ENCODE measurements around the gene FEZ2. TPM values are rescaled to one million over a fixed set of nuclear protein-coding genes. Genes with fewer than 3 reads are reported as not detected.

FEZ2 gene
- total and polyA plus RNA-seq, 2 of the 8 experiments (the other 6 are each of a cell fraction or from before 2014, with no cell fraction given), result 7.5 to 16.4 TPM

DNA sequence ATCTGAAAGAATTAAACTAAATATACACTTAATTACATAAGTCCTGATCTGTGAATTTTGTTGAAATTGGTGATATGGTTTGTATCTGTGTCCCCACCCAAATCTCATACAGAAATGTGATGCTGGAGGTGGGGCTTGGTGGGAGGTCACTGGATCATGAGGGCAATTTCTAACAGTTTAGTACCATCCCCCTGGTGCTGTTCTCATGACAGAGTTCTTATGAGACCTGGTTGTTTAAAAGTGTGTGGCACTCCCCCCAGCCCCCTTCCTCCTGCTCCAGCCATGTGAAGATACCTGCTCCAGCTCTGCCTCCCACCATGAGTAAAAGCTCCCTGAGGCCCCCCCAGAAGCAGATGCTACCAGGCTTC lies 18.7 kb downstream of the FEZ2 start:
- no peaks in the 10 kb centered on the region for H3K27me3 ChIP-seq (replicated peaks in 1 of 4; ENCODE audit: control insufficient read depth in 3 of 4, extremely low read depth in 1 of 4, insufficient read depth in 3 of 4, low read length in 3 of 4)
- no peak overlapping the region for H3K23ac ChIP-seq (ENCODE audit: insufficient read length)
- H3K23me2 ChIP-seq (ENCODE audit: low read depth, low read length), result no peaks in the 10 kb centered on the region
- H3K27ac ChIP-seq (ENCODE audit: low read depth, low read length), result no peak overlapping the region
- H3K9ac ChIP-seq (replicated peaks in 1 of 4; ENCODE audit: extremely low read depth in 1 of 4, low read depth in 3 of 4, low read length in 3 of 4), result no peak overlapping the region
- ChIA-PET POLR2A (ENCODE audit: partially characterized antibody) (no interaction called here), CTCF (ENCODE audit: partially characterized antibody) (interaction anchor here (3.3 kb wide), 1 partner anchor 85 kb away, joined by 9 read pairs; no protein-coding TSS in a partner anchor)
- no peak overlapping the region for H4K5ac ChIP-seq (ENCODE audit: insufficient read length, low read depth, low read length)
- no peak overlapping the region for H3K4me3 ChIP-seq (ENCODE audit: extremely low read depth in 1 of 4, insufficient read depth in 2 of 4, low read depth in 3 of 4, low read length in 4 of 4)
- no peak overlapping the region for H2AK5ac ChIP-seq (ENCODE audit: low read depth, low read length)
- H4K8ac ChIP-seq (ENCODE audit: extremely low read depth, insufficient read depth, low read length), result no peak overlapping the region
- no peak overlapping the region for H3K18ac ChIP-seq (ENCODE audit: extremely low read depth, low read length)
- peaks cover 0 to 23% (median 4%) of the 10 kb centered on the region in 4 experiments; a peak in 5 of 8 replicates for H3K36me3 ChIP-seq (ENCODE audit: control insufficient read depth in 2 of 4, insufficient read depth in 4 of 4, low read length in 3 of 4)
- H3K79me1 ChIP-seq (ENCODE audit: low read depth, low read length), result no peaks in the 10 kb centered on the region
- no peak for TF ChIP-seq SP2 (IDR thresholded peaks at IDR 0.05; ENCODE audit: low read length)
- TF ChIP-seq RBBP5 (IDR thresholded peaks at IDR 0.05; ENCODE audit: borderline replicate concordance, low read depth, low read length), result no peak
- TF ChIP-seq NANOG (IDR thresholded peaks at IDR 0.05; ENCODE audit: insufficient read depth, low read depth, low read length, poor library complexity, severe bottlenecking), result no peak
- no peak for TF ChIP-seq CHD1 (IDR thresholded peaks at IDR 0.05; ENCODE audit: low read depth, low read length)
- no peak for TF ChIP-seq ASH2L (IDR thresholded peaks at IDR 0.05; ENCODE audit: low read length)
- no peak for TF ChIP-seq RAD21 (IDR thresholded peaks at IDR 0.05 in 1 of 2, conservative IDR thresholded peaks at IDR 0.05 in 1 of 2; ENCODE audit: low read depth in 2 of 2, low read length in 2 of 2)
- TF ChIP-seq BACH1 (IDR thresholded peaks at IDR 0.05; ENCODE audit: low read length), result no peak
- DNase-seq (ENCODE audit: low read depth in 1 of 2, low spot score in 2 of 2) (no peak), FAIRE-seq (no peak)
- no peak overlapping the region for H2BK15ac ChIP-seq (ENCODE audit: low read length)
- no peaks in the 10 kb centered on the region for H3K79me2 ChIP-seq (ENCODE audit: control insufficient read depth in 1 of 2, insufficient read depth in 2 of 2, low read length in 2 of 2)
- H3K4ac ChIP-seq (replicated peaks; ENCODE audit: insufficient read length, low read depth, low read length), result no peak overlapping the region
- H2BK20ac ChIP-seq (ENCODE audit: low read length), result no peak overlapping the region
- H3K4me1 ChIP-seq (replicated peaks in 1 of 4; ENCODE audit: control insufficient read depth in 3 of 4, insufficient read depth in 4 of 4, low read length in 3 of 4), result no peaks in the 10 kb centered on the region
- H4K20me1 ChIP-seq (replicated peaks in 1 of 2; ENCODE audit: control insufficient read depth in 1 of 2, insufficient read depth in 2 of 2, low read length in 2 of 2), result no peaks in the 10 kb centered on the region
- H2BK12ac ChIP-seq (ENCODE audit: low read depth, low read length), result no peak overlapping the region
- H2AFZ ChIP-seq (ENCODE audit: low read length), result no peak overlapping the region
- H2BK5ac ChIP-seq (ENCODE audit: low read depth, low read length), result no peak overlapping the region
- no peaks in the 10 kb centered on the region for H3K9me3 ChIP-seq (ENCODE audit: insufficient read depth in 2 of 2, low read depth in 1 of 2, low read length in 1 of 2)
- no peak overlapping the region for H3K14ac ChIP-seq (ENCODE audit: insufficient read length)
- H2BK120ac ChIP-seq (replicated peaks; ENCODE audit: low read depth, low read length), result no peak overlapping the region
- H3K4me2 ChIP-seq (ENCODE audit: insufficient read depth in 1 of 2, low read depth in 2 of 2, low read length in 2 of 2), result no peak overlapping the region
- H3K56ac ChIP-seq (replicated peaks; ENCODE audit: insufficient read length, low read depth, low read length), result no peak overlapping the region
- H4K91ac ChIP-seq (replicated peaks; ENCODE audit: insufficient read length, low read length), result no peak overlapping the region
